GM18499 (cell line): ENCODE data around the gene PARS2.

Experiments used
- ATAC-seq: cut with Tn5 transposase; IDR thresholded peaks from one replicate; pipeline ENCODE4 v1.9.1; 2021; ENCODE audit warnings: moderate number of reproducible peaks; ENCODE audit not compliant: insufficient read depth, unreplicated experiment

Gene PARS2

DNA sequence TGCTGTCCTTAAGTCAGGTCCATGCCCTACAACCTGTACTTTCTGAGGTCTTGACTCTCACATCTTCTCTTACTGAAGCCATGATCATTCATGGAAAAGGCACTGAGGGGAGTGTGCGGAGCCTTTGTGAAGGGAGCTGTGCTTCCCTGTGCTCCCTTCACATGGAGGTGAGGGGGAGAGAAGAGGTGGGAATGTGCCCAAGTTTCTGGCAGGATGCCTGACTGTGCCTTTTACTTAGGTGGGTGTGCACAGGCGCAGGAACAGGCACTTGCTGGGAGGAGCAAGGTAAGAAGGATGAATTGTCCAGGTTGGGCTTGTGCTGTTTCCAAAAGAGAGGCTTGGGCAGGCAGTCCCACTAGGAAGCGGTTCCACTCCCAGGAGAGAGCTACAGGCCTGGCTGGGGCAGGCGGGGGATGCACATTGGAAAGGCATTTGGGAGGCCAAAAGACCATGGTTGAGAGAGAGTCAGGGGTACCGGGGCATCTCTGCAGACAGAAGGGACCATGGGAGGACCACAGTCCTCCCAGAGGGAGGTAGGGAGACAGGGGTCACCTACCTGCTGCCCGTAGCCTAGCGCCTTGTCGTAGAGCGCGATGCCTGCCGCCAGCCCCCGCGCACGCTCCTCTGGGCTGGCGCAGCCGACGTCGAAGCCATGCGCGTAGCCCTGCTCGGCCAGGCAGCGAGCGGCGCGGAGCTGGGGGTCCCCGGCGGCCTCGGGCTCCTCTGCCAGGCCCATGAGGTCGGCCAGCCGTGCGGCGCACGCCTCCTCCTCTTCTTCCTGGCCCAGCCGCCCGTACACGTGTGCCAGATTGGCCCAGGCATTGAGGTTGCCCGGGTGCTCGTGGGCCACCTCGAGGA, 35.9 kb upstream of the PARS2 start:
- ATAC-seq, result no peak

DNA sequence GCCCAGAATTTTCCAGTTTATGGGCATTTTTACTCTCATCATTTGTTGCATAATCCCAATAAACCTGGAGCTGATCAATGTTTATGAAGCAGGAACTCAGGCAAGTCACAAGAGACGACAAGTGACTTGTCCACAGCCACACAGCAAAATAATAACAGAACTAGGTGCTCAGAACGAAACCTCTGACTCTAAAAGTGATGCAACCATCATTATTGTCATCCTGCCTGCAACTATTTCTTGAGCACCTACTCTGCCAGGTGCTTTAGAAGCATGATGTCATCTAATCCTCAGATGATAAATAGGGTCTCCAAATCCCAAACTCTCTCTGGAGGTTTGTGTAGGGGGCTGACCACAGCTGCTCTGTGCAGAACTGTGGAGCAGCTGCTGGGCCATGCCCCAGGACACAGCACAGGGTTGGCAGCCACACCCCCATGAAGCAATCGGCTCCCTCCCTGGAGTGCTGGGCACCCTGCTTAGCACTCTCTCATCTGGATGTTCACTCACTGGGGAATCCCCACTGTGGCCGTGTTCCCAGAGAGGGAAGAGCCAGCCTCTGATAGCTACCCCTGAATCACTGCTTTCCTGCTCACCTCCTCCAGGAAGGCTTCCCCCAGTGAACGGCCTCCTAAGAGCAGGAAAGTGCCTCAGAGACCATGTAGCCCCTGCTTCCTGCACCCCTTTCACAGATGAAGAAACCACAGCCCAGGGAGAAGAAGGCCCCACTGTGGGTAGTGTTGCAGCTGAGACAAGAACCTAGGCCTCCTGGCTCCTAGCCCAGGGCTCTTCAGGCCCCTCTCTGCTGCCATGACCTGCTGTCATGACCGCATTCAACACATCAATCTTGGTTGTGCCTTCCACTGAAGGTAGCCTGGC, 34.7 kb upstream of the PARS2 start:
- no peak for ATAC-seq

DNA sequence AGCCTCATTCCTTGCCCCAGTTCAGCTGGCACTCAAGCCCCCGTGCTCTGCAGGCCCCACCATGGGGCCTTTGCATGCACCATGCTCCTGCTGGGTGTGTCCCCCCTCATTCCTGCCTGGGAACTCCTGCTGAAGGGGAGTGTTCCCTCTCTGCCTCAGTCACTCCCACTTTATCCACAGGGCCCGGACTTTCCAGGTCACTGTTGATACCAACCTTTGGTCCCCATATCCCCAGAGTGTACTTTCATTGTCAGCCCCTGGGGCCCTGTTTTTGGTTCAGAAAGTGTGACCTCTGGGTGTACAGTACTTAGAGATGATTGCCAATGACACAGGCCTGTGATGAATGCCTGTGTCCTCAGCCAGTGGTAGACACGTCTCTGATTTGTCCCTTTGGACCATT, 33.9 kb upstream of the PARS2 start:
- no peak for ATAC-seq

DNA sequence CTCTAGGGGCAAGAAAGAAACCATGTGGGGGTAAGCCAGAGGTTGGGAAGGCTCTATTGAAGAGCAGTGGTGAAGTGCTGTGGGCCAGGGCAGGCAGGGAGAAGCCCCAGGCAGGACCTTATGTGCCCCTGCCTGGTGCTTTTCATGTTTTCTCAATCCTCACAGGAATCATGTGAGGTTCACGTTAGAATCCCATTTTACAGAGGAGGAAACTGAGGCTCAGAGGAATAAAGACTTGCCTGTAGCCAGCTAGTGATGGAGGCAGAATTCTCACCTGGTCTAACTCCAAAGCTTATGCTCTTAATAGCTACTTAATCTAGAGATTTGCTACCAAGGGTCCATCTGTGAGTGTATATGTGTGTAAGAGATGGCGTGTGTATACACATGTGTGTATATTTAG, 32.6 kb upstream of the PARS2 start:
- no peak for ATAC-seq

DNA sequence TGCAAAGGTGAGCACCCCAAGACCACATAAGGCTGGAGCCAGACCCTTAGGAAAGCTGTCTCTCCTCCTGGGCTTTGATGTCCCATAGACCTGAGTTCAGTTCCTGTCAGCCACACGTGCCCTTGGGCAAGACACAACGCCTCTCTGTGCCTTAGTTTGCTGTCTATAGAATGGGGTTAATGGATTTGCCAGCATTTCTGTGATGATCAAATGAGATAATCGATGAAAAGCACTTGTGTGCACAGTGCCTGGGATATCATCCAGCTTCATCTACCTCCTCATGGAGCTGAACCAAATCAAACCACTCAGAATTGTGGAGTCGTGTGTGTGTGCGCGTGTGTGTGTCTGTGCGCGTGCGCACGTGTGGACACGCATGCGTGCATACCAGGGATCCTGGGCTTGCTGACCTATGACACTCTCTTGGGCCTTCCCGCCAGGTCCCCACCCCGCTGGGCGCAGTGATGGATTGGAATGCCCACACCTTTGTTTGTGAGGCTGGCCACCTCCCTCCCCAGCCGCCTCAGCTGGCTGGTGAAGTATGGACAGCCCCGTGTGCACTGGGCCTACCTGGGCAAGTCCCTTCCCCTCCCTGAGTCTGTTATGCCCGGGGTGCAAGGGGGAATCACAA, 31.6 kb upstream of the PARS2 start:
- no peak for ATAC-seq

DNA sequence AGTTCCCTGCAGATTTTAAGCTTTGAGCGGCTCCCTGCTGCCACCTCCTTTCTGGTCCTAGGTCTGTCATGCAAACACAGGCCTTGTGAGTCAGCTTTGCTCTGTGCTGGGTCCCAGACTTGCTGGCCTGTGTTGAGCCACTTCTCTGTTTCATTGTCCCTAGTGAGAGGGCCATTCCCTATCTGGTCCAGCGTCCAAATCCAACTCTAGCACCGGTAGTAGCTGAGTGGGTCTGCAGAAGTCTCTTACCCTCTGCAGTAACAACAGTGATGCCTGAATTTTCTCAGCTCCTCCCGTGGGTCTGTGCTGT, 31.0 kb upstream of the PARS2 start:
- ATAC-seq, result no peak

DNA sequence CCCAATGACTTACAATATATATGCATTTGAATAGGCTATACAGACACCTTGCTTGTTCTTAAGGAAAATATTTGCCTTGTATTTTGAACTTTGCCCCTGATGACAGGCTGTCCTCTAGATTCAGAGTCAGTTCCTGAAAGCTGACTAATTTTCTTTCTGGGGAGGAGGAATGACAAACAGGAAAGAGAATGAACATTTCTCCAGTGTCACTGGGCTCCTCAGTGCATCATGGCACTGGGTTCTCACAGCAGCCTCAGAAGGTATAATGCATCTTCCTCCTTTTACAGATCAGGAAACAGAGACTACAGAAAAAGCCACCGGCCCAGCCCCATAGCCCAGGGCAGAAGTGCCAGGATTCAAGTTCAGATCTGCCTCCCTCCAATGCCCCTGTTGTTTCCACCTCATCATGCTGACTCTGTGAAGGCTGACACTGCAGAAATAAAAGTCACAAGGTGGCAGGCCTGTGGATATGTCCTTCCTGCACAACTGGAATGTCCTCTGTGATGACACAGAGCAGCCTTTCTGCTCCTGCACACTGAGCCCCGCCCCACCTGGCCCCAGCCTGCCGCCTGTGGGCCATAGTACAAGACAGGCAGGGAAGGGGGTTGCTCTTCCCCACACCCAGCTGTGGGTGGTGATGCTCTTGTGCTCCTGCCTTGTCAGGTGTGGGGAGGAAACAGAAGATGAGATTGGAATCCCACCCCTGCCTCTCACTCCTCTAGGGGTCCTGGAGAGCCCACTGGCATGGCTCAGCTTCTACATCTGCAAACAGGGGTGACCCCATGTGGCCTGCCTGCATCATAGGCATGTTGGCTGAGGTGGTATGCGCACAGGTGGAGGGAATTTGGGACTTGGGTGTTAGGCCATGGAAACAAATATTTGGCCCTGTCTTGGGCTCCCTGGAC, 30.4 kb upstream of the PARS2 start:
- no peak for ATAC-seq

DNA sequence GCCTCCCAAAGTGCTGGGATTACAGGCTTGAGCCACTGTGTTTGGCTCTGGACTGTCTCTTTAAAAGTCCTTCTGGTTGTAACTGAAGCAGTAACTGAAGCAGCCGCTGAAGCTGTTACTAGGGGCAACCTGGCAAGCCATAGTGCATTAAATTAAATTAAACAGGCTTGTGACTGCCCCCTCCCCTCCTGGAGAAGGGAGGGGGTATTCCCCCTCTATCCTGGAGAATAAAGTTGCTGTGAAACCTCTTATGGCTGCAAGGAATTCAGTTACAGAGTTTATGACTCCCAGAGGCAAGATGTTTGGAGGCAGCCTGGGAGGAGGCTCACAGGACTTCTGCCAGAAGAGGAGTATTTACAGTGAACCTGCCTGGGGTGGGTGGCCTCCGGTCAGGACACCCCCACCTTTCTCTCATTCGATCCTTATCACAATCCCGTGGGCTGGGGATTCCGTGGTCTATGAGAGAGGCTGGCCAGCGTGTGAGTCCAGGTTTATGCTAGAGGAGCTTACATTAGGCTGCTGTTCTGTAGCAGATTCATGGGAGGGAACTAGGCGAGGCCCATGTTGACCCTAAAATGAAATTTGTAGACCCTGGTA, 28.5 kb upstream of the PARS2 start:
- ATAC-seq, result no peak

DNA sequence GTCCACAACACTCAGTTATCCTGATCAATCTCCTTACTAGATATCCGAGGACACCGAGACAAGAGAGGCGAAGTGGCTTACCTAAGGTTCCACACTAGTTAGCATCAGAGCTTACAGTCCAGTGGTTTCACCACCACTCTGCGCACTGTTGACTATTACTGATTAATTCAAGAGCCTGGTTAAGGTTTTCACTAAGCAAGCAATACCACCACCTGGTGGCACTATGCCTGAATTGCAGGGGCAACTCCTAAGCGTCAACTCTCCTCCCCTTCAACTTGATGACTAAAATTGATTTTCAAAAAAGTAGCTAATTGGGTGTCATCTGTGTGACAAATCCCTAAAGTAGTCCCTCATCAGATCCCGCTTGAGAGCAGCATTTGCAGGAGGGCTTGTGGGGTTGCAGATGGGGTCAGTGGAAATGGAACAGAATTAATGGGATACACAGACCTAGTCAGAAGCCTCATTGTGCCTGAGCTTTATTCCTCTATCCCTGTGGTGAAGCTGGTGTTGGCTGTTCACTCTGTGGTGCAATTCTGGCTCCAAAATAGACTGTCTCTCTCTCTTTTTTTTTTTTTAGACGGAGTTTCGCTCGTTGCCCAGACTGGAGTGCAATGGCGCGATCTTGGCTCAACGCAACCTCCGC, 27.7 kb upstream of the PARS2 start:
- no peak for ATAC-seq

DNA sequence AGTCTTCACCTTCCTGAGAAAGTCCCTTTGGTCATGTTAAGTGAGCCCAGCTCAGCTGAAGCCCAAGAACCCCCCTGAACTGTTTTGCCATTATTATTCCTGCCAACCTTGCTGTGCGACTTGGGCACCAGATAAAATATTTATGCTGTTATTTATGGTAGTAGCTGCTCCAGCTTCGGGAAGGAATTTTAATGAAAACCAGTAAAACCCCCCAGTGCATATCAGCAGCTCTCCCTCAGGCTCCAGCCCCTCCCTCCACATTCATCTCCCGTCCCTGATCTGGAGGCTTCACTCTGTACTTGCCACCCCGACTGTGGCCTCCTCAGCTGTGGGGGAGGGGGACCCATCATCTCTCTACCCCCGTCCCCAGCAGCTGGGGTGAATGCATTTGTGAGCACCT, 24.1 kb upstream of the PARS2 start:
- ATAC-seq, result no peak

DNA sequence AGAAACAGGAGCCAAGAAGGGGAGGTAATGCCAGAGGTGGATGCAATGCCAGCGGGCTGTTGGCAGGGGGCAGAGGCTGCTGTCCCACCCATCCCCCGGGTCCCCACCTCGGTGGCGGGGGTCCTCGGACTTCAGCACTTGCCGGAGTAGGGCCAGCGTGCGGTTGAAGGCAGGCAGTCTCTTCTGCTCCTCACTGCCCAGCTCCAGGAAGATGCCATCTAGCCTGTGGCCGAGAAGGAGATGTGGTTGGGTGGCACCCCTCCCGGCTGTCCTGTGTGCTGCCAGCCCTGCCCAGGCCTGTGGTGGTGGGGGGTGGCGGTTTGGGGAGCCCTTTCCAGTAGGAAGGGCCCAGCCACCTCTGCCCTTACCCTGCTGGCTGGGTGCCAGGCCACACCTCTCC, 23.3 kb upstream of the PARS2 start:
- ATAC-seq, result no peak

DNA sequence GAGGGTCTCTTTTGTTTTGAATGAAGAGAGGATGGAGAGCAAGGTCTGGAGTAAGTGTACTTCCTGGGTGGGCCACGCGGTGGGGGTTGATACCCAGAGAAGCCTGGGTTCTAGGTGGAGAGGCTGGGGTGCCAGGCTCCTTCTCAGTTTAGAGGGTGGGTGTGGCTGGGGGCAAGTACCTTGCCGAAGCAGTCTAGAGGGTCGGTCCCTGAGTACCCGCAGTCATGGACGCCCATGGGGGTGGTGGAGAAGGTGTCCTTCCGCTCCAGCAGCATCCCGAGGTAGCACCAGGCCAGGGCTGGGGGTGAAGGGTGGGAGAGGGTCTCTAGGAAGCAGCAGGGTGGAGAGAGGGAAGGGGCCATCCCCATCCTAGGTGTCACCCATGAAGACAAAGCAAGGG, 22.5 kb upstream of the PARS2 start:
- ATAC-seq, result no peak

DNA sequence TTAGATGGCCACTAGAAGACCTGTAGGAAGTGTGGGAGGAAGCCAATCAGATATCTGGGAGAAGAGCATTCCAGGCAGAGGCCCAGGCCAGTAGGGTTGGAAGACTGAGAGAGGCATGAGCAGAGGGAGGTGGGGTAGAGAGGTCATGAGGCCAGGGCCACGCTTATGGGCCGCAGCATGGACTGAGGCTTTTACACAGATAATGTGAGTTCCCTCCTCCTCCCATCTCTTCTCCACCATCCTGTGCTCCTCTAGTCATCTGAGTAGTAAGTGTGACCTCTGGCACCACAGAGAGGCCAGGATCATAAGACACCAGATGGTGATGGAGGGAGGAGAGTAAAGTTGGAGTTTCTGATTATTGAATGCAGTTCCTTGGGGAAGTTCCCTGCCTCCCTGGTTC, 19.7 kb upstream of the PARS2 start:
- no peak for ATAC-seq

DNA sequence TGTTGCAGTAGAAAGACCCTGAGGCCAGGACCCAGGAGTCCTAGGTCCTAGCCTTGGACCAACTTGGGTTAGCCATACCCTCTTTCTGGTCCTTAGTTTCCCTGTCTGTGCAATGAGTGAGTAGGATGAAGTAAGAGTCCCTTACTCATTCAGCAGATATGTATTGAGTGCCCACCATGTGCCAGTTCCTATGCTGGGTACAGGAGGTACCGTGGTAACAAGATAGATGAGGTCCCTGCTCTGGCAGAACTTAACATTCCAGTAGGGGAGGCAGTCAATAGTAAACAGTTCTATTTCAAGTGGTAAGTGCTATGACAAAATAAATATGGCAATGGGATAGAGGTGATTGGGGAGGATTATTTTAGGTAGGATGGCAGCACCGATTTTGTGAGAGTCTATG, 18.3 kb upstream of the PARS2 start:
- ATAC-seq, result no peak

DNA sequence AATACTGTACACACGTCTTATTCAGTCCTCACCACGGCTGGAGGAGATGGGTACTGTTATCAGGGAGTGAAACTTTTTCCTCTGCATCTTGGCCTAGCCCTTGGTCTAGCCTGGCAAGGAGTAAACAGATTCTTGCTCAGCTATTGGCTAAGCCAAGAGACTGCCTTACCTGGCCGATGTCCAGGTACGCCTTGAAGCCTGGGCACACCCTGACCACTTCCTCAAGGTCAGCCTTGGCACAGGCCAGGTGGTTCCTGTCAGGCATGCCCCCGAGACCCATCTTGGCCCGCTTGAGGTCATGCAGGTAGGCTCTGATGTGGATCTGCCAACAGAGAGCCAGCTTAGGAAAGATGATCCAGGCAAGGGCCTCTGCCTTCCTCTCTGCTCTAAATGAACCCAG, 17.8 kb upstream of the PARS2 start:
- ATAC-seq, result no peak

DNA sequence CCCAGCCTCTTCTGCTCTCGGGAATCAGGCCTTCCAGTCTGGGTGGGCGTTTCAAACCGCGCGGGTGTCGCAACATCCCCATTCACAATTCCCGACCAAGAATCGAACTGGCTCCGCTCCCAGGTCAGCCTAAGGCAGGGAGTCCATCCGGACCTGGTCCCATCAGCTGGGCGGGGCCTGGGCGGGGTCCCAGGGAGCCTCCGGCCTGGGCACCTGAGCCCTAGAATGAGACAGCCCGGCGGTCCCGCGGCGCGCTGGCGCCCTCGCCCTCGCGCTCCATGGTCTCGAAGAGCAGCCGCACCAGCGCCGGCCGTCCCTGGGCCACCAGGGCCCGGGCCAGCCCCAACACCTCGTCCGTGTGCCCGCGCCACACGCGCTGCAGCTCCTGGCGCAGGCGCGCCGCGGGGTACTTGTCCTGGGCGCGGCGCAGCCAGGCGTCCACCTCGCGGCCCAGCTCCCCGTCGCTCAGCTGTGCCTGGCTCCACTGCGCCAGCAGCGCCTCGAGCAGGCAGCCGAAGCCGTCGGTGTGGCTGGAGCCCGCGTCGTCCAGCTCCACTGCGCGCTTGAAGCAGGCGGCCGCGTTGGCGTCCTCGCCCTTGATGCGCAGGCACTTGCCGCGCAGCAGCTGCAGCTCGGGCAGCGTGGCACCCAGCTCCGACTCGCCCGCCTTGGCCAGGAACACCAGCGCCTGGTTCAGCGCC, 16.9 kb upstream of the PARS2 start:
- ATAC-seq, result no peak

DNA sequence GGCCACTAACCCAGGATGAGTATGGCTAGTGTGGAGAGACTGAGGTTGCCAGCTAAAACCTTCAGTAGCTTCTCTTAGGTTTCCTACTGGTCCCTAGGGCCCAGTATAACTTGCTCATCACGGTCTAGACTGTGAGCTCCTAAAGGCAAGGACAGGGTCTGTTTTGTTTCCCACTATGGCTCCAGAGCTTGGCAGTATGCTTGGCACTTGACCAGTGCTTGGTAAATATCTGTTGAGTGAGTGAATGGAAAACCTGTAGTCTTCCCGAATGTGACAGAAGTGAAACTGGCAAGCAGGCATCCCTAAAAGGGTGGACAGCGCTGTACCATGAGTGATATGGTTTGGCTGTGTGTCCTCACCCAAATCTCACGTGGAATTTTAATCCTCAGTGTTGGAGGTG, 13.1 kb upstream of the PARS2 start:
- no peak for ATAC-seq

DNA sequence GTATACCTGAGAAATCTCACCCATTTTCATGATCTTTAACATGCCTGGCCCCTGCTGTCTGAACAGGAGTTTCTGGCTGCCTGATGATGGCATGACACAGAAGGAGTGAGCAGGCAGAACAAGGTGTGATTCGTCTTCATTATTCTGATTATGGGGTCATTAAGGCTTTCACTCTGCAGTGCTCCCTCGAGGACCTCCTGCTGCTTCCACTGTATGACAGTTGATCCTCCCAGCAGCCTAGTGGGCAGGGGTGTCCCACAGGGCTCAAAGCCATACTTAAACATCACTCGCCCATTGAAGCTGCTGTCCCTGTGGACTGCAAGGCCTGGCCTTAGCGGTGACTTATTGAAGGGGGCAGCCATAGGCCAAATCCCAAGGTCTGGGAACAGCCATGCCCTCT, 12.7 kb upstream of the PARS2 start:
- no peak for ATAC-seq
